OCI-LY1 (cell line): Measurements from ENCODE around the gene ZNRD2.

Source experiments
- CTCF ChIP-seq: fragments of 200-600 bp; sonication (generic), shearing (Covaris generic); IDR thresholded peaks from 2 replicates; pipeline ENCODE4 v1.5.1; 2017; ENCODE audit warnings: mild to moderate bottlenecking, antibody characterized with exemption, low read length, moderate library complexity, mixed read lengths
- EZH2 ChIP-seq: fragments of 200-600 bp; sonication (generic), shearing (Covaris generic); IDR thresholded peaks from 2 replicates; pipeline ENCODE4 v1.8.0; 2017; ENCODE audit warnings: borderline replicate concordance, mixed run types, mild to moderate bottlenecking, antibody characterized with exemption, low read length, moderate library complexity, mixed read lengths

GRCh38 chr11:65532388-65533064 lies 37.8 kb upstream of the ZNRD2 start:
- no peak for TF ChIP-seq CTCF
- no peak for TF ChIP-seq EZH2
